Cardiac fibroblast (primary cell): Measurements from ENCODE around the gene KLRF1.
A peak's percentile ranks its signal among the peaks of the same experiment; 100 is the strongest.
"Not testable (repeated sequence)": the region's sequence is repeated elsewhere in the genome, so short reads cannot be mapped to it uniquely, and the experiment has no call there.

Experiments used
- DNase-seq, 2 donors: peaks; one replicate each; pipeline versions ENCODE4 v3.0.0 to v3.0.0-alpha.2; 2010; ENCODE audit warnings: low read depth in 2 of 2
- H3K4me3 ChIP-seq, 2 donors: replicated peaks in 1 of 2; 1 replicate in 1 of 2; 2 replicates in 1 of 2; pipeline ENCODE4 v1.5.1; 2011; ENCODE audit warnings: low read depth in 2 of 2, low read length in 2 of 2, mild to moderate bottlenecking in 2 of 2, moderate library complexity in 1 of 2
- TF ChIP-seq, protein P1 (sequence below): IDR thresholded peaks from one replicate; pipeline ENCODE4 v1.5.1; 2011; ENCODE audit warnings: low read depth, mild to moderate bottlenecking, low read length, inconsistent platforms

KLRF1 gene

DNA sequence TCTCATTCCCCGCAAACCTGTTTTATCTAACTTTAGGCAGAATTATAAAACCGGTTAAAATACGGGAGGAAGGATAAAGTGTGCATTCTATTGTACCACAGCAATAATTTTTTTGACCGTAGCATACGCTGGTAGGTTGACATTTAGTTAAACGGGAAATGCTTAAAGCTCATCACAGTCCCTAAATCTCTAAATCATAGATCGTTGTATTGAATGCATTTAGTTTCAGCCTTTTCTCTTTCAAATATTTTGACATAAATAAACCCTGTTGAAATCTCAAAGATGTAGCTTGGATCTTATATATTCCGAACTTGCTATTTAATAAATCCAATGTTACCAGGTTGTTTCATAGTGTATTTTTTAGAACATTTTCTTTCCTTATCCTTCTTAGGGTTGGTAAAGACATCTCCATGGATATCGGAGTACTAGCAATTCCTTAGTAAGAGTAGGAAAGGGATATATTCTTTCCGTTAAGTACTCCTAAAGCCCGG lies 41.1 kb downstream of the KLRF1 start:
- TF ChIP-seq, protein P1, sequence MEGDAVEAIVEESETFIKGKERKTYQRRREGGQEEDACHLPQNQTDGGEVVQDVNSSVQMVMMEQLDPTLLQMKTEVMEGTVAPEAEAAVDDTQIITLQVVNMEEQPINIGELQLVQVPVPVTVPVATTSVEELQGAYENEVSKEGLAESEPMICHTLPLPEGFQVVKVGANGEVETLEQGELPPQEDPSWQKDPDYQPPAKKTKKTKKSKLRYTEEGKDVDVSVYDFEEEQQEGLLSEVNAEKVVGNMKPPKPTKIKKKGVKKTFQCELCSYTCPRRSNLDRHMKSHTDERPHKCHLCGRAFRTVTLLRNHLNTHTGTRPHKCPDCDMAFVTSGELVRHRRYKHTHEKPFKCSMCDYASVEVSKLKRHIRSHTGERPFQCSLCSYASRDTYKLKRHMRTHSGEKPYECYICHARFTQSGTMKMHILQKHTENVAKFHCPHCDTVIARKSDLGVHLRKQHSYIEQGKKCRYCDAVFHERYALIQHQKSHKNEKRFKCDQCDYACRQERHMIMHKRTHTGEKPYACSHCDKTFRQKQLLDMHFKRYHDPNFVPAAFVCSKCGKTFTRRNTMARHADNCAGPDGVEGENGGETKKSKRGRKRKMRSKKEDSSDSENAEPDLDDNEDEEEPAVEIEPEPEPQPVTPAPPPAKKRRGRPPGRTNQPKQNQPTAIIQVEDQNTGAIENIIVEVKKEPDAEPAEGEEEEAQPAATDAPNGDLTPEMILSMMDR = no peak
- H3K4me3 ChIP-seq = peak overlapping the region; percentile 29 to 50

DNA sequence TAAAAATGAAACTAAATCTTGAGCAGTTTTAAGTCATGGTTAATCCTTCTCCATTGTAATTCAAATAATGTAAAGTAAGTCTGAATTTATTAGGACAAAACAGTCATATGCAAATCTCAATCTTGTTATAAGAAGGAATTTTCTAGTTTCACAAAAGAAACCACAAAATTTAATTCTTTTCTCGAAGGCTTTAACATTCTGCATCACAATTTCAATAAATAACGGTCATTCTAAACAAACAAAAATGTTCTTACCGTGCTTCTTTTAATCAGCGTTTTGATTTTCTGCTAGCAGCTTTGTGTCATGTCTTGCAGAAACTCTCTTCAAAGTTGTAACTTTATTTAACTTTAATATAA lies 41.6 kb downstream of the KLRF1 start:
- H3K4me3 ChIP-seq = peak overlapping the region; percentile 29 to 50
- TF ChIP-seq, protein P1 = no peak
- DNase-seq = no peak

More for the DNA sequence above, 41.1 kb downstream of the KLRF1 start:
- DNase-seq = peak in 1 of 2 donors; percentile 21

DNA sequence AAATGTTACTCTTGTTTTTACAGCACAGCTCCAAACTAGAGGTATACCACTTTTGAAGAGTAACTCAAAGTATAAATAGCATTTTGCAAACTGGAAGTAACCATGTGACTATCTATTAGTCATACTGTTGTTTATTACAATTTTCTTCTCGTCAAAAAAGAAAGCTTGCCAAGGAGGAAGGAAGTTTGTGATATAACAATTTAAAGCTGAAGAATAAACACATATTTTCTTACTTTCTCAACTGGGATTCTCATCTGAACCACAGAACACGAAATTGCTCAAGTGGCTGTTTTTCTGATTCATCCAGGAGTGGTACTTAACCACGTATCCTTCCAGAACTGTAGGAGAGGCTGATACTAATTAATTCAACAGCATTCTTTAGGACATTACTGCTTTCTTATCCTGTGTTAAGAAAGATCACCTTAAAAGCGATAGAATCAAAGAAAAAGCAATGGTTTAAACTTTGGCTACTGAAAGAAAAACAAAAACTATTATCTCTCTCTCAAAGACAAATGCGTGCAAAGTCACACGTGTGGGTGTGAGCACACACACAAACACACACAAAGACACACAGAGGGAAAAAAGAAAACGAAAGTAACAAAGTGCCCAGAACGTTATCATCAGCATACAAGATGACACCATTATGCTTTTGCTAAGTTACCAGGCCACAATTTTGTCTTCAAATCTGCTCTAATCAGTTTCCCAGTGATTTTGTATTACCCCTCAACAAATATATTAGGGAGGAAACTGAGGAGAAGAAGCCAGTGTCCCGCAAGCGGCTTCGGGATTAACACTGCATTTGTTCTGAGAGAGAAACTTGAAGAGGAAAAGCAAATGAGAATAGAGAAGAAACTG lies 42.3 kb downstream of the KLRF1 start, which contains the start of gene CLEC2B:
CLEC2B (minus strand) TSS at position 48 of the 855 bp plus-strand sequence.
- peak within 1 kb of the TSS; percentile 29 to 50 for H3K4me3 ChIP-seq
- peak; percentile 88 to 95 for DNase-seq
- TF ChIP-seq, protein P1 = no peak

DNA sequence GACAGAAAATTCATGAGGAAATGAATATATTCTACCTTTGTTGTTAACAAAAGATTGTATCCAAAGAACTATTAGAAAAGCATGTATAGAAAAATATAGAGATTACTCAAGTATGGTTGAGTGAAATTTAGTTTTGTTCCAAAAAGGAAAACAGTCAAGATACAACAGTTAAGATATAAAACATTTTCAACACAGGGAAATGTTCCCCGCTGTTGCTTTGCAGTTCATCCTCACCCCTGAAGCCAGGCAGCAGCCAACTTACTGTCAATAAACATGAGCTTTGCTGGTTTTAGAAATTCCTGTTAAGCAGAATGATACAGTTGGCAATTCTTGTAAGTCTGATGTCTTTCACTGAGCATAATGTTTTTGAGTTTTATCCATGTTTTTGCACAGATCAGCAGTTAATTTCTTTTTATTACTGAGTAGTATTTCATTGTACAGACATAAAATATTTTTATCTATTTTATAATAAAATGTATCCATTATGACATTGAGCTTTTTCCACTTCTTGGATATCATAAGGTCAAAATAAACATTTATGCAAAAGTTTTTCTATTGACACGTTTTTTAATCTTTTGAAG lies 43.1 kb downstream of the KLRF1 start:
- TF ChIP-seq, protein P1 = no peak
- DNase-seq = peak; percentile 26 to 39
- peak overlapping the region in 1 of 2 donors; percentile 50 for H3K4me3 ChIP-seq

DNA sequence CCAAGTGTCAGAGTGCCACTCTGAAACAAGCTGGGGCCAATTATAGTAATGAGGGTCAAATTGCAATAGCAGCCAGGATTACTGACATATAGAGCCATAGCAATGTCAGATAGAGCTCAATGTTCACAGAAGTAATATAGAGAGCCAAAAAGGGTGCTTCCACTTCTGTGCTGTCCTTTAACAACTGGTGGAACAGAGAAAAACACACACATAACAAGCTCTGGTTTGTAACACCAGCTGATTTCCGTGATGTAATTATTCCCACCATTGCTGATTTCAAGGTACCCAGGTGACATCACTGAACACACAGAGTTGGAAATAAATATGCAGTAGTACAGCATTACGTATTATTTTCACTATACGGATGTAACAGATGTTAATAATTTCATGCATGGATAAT lies 44.9 kb downstream of the KLRF1 start:
- no peak overlapping the region for H3K4me3 ChIP-seq
- DNase-seq = no peak
- TF ChIP-seq, protein P1 = no peak

DNA sequence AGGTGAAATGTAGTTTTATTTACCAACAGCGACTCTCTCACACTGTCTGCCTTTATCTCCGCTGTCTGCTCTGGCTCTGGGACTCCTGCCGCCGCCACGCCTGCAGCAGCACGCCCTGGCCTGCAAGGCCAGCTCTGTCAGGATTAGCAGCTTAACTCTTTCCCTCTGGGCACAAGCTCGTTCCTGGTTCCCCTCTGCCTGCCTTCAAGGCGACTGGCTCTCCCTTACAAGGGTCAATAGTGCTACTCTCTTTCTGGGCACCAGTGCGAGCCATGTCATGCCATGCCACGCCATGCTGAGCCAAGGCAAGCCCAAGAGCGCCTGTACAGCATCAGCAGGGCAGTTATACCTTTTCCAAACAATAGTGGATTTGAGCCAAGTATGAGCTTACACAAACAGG lies 45.5 kb downstream of the KLRF1 start:
- TF ChIP-seq, protein P1 = no peak
- no peak for DNase-seq
- H3K4me3 ChIP-seq = no peak overlapping the region

DNA sequence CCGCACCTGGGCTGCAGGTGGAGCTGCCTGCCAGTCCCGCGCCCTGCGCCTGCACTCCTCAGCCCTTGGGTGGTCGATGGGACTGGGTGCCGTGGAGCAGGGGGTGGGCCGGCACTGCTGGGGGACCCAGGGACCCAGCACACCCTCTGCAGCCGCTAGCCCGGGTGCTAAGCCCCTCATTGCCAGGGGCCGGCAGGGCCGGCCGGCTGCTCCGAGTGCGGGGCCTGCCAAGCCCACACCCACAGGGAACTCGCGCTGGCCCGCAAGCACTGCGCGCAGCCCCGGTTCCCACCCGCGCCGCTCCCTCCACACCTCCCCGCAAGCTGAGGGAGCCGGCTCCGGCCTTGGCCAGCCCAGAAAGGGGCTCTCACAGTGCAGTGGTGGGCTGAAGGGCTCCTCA lies 48.8 kb downstream of the KLRF1 start:
- H3K4me3 ChIP-seq, DNase-seq: not testable (repeated sequence)
